Measurements from ENCODE around the gene ERMP1. TPM values are rescaled to one million over a fixed set of nuclear protein-coding genes. Genes with fewer than 3 reads are reported as not detected.

ERMP1 gene
- total RNA-seq, 5 donors from 2014 or later (not counting 1 experiment from before 2014, with no cell fraction given): 12.1 to 23.5 (median 17.7) TPM

DNA sequence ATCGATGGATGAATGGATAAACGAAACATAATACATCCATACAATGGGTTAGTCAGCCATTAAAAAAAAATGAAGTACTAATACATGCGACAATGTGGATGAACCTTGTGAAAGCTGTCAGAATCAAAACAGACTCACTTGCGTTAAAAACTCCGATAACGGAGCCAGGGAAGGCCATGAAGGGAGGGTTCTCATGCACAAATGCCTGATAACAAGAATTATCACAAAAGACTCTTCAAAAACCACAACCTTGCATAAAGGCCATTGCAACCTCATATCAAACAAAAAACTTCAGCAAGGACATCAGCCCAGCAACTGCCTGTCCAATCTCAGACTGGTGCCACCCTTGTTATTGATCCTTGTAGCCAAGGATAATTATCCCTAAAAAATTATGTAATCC lies 13.7 kb downstream of the ERMP1 start:
- Mint-ChIP-seq H3K36me3 (peaks cover 44% of the 10 kb centered on the region), H3K4me3 (no peak overlapping the region), H3K27ac (no peak overlapping the region), H3K27me3 (no peaks in the 10 kb centered on the region), H3K9me3 (no peaks in the 10 kb centered on the region), H3K4me1 (peaks cover 0 to 13% (median 12%) of the 10 kb centered on the region in 3 donors)
- peaks cover 3 to 50% of the 10 kb centered on the region in 2 donors for H3K36me3 ChIP-seq (ENCODE audit: control insufficient read depth in 2 of 2, extremely low read depth in 1 of 2, insufficient read depth in 1 of 2, low read length in 1 of 2)
- no peaks in the 10 kb centered on the region for H3K27me3 ChIP-seq (replicated peaks in 1 of 2; ENCODE audit: control insufficient read depth in 2 of 2, extremely low read depth in 1 of 2, insufficient read depth in 2 of 2, low read length in 1 of 2)
- H3K4me3 ChIP-seq (ENCODE audit: control insufficient read depth in 1 of 2, extremely low read depth in 1 of 2, low read length in 1 of 2): no peak overlapping the region
- ATAC-seq (replicated peaks in 1 of 4) (no peak), DNase-seq (no peak)
- CTCF ChIA-PET: interaction anchor here in 1 of 2 donors (0.7 kb wide), 1 partner anchor 247 kb away, joined by 3 read pairs; no protein-coding TSS in a partner anchor
- H3K9me3 ChIP-seq: no peaks in the 10 kb centered on the region
- H3K4me1 ChIP-seq (ENCODE audit: control insufficient read depth in 1 of 2, extremely low read depth in 1 of 2, insufficient read depth in 2 of 2, low read length in 2 of 2): no peaks in the 10 kb centered on the region
- H3K27ac ChIP-seq (ENCODE audit: low read length): no peak overlapping the region
- WGBS (ENCODE audit: insufficient coverage): 90% methylated on average over 2 of the region's 6 CpGs
- POLR2A ChIA-PET: no interaction called here

DNA sequence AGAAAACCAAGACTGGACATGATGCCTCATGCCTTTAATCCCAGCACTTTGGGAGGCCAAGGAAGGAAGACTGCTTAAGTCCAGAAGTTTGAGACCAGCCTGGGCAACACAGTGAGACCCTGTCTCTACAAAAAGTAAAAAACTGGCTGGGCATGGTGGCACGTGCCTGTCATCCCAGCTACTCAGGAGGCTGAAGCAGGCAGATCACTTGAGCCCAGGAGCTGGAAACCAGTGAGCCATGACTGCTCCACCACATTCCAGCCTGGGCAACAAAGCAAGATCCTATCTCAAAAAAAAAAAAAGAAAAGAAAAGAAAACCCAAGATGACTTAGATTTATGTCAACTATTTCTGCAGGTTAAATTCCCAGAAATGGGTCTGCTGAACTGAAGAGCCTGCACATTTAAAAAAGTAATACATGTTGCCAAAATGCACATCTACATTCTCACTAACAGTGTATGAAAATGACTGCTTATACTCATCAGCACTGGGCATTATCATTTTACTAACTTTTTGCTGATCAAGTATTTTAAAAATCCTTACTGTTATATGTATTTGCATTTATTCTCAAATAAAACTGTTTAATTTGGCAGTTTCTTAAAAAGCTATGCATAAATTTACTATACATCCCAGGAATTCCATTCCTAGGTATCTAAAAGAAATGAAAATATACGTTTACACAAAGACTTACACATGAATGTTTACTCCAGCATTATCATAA lies 14.3 kb downstream of the ERMP1 start:
- H3K4me1 Mint-ChIP-seq: peaks cover 0 to 15% (median 12%) of the 10 kb centered on the region in 3 donors
- Histone ChIP-seq H3K4me3 (ENCODE audit: control insufficient read depth in 1 of 2, extremely low read depth in 1 of 2, low read length in 1 of 2) (no peak overlapping the region), H3K27ac (ENCODE audit: low read length) (no peak overlapping the region), H3K4me1 (ENCODE audit: control insufficient read depth in 1 of 2, extremely low read depth in 1 of 2, insufficient read depth in 2 of 2, low read length in 2 of 2) (no peaks in the 10 kb centered on the region), H3K9me3 (no peaks in the 10 kb centered on the region), H3K36me3 (ENCODE audit: control insufficient read depth in 2 of 2, extremely low read depth in 1 of 2, insufficient read depth in 1 of 2, low read length in 1 of 2) (peaks cover 4 to 48% of the 10 kb centered on the region in 2 donors), H3K27me3 (replicated peaks in 1 of 2; ENCODE audit: control insufficient read depth in 2 of 2, extremely low read depth in 1 of 2, insufficient read depth in 2 of 2, low read length in 1 of 2) (no peaks in the 10 kb centered on the region)
- no peak overlapping the region for H3K4me3 Mint-ChIP-seq
- ATAC-seq (replicated peaks in 1 of 4) (no peak), DNase-seq (no peak)
- no peaks in the 10 kb centered on the region for H3K9me3 Mint-ChIP-seq
- H3K36me3 Mint-ChIP-seq: peaks cover 43% of the 10 kb centered on the region
- ChIA-PET POLR2A (interaction anchor here in 1 of 2 donors (1.0 kb wide), 1 partner anchor 71 kb away, joined by 5 read pairs; no protein-coding TSS in a partner anchor), CTCF (interaction anchor here in 1 of 2 donors (0.7 kb wide), 1 partner anchor 247 kb away, joined by 3 read pairs; no protein-coding TSS in a partner anchor)
- 100% methylated on average over 2 of the region's 2 CpGs for WGBS (ENCODE audit: insufficient coverage)
- H3K27ac Mint-ChIP-seq: no peak overlapping the region
- H3K27me3 Mint-ChIP-seq: no peaks in the 10 kb centered on the region

DNA sequence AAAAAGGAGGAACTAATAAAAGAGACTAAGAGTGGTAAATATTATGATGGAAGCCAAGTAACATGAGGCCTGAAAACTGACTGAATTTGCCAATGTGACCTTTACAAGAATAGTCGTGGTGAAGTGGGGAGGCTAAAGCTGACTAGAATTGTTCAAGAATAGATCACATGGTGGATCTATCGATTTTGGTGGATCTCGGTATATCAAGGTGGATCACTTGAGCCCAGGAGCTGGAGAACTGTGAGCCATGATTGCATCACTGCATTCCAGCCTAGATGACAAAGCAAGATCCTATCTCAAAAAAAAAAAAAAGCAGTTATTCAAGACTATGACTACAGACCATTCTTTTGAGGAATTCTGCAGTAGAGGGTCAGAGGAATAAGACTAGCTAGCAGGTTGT lies 15.1 kb downstream of the ERMP1 start:
- 100% methylated on average over 1 of the region's 3 CpGs for WGBS (ENCODE audit: insufficient coverage)
- H3K27ac ChIP-seq (ENCODE audit: low read length): no peak overlapping the region
- peaks cover 4 to 42% of the 10 kb centered on the region in 2 donors for H3K36me3 ChIP-seq (ENCODE audit: control insufficient read depth in 2 of 2, extremely low read depth in 1 of 2, insufficient read depth in 1 of 2, low read length in 1 of 2)
- Mint-ChIP-seq H3K27me3 (no peaks in the 10 kb centered on the region), H3K27ac (no peak overlapping the region), H3K4me1 (peaks cover 0 to 15% (median 12%) of the 10 kb centered on the region in 3 donors), H3K4me3 (no peak overlapping the region), H3K9me3 (no peaks in the 10 kb centered on the region), H3K36me3 (peaks cover 41% of the 10 kb centered on the region)
- POLR2A ChIA-PET: interaction anchor here in 1 of 2 donors (0.6 to 1.0 kb wide), 3 partner anchors 64 to 168 kb away, joined by 3 to 5 read pairs (median 3); no protein-coding TSS in a partner anchor
- H3K4me3 ChIP-seq (ENCODE audit: control insufficient read depth in 1 of 2, extremely low read depth in 1 of 2, low read length in 1 of 2): no peak overlapping the region
- no peak for ATAC-seq (replicated peaks in 1 of 4)
- CTCF ChIA-PET: interaction anchor here in 1 of 2 donors (0.6 kb wide), 1 partner anchor 632 kb away, joined by 3 read pairs; no protein-coding TSS in a partner anchor
- no peaks in the 10 kb centered on the region for H3K27me3 ChIP-seq (replicated peaks in 1 of 2; ENCODE audit: control insufficient read depth in 2 of 2, extremely low read depth in 1 of 2, insufficient read depth in 2 of 2, low read length in 1 of 2)
- no peaks in the 10 kb centered on the region for H3K4me1 ChIP-seq (ENCODE audit: control insufficient read depth in 1 of 2, extremely low read depth in 1 of 2, insufficient read depth in 2 of 2, low read length in 2 of 2)
- no peaks in the 10 kb centered on the region for H3K9me3 ChIP-seq
- DNase-seq: no peak

DNA sequence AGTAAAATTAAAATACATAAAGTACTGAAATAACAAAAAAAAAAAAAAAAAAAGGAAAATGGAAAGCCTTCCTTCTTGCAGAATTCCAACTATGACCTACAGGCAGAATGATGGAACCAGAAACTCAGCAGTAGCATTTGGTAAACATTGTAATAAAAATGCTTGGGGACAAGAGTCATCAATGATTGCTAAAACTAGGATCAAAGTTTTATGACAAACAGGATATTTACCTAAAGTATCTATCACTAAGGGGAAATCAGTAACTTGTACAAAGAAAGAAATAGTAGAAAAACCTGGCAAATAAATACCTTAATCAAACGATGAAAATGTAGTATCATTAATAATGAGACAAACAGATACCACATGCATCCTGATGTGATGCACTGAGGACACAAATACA lies 17.5 kb downstream of the ERMP1 start:
- Histone ChIP-seq H3K36me3 (ENCODE audit: control insufficient read depth in 2 of 2, extremely low read depth in 1 of 2, insufficient read depth in 1 of 2, low read length in 1 of 2) (peaks cover 4 to 43% of the 10 kb centered on the region in 2 donors), H3K4me1 (ENCODE audit: control insufficient read depth in 1 of 2, extremely low read depth in 1 of 2, insufficient read depth in 2 of 2, low read length in 2 of 2) (no peaks in the 10 kb centered on the region), H3K9me3 (no peaks in the 10 kb centered on the region), H3K27me3 (replicated peaks in 1 of 2; ENCODE audit: control insufficient read depth in 2 of 2, extremely low read depth in 1 of 2, insufficient read depth in 2 of 2, low read length in 1 of 2) (no peaks in the 10 kb centered on the region), H3K4me3 (ENCODE audit: control insufficient read depth in 1 of 2, extremely low read depth in 1 of 2, low read length in 1 of 2) (no peak overlapping the region), H3K27ac (ENCODE audit: low read length) (no peak overlapping the region)
- Mint-ChIP-seq H3K4me1 (peaks cover 0 to 13% (median 8%) of the 10 kb centered on the region in 3 donors), H3K9me3 (no peaks in the 10 kb centered on the region), H3K27me3 (no peaks in the 10 kb centered on the region), H3K27ac (no peak overlapping the region), H3K36me3 (peaks cover 50% of the 10 kb centered on the region), H3K4me3 (no peak overlapping the region)
- ATAC-seq (replicated peaks in 1 of 4): no peak
- WGBS (ENCODE audit: insufficient coverage): no CpG with 5 or more reads among the region's 1 CpG
- ChIA-PET POLR2A (no interaction called here), CTCF (no interaction called here)
- no peak for DNase-seq

DNA sequence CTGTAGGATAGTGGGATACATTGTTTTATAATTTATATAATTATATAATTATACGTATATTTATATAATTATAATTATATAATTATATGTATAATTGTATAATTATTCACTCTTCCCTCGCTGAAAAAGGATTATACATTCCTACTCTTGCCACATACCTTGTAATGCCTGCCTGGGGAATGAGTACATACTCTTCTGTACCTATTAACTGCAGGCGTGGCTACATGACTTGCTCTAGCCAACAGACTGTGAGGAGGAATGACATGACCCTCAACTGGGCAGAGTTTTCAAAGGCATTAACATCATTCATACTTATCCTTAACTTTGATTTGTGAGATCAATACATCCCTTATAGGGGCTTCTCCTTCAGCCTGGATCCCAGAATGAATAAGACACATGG lies 19.1 kb downstream of the ERMP1 start:
- H3K27ac Mint-ChIP-seq: no peak overlapping the region
- no CpG with 5 or more reads among the region's 3 CpGs for WGBS (ENCODE audit: insufficient coverage)
- ChIA-PET CTCF (interaction anchor here in 1 of 2 donors (0.9 kb wide), 1 partner anchor 604 kb away, joined by 3 read pairs; no protein-coding TSS in a partner anchor), POLR2A (no interaction called here)
- Histone ChIP-seq H3K4me3 (ENCODE audit: control insufficient read depth in 1 of 2, extremely low read depth in 1 of 2, low read length in 1 of 2) (no peak overlapping the region), H3K36me3 (ENCODE audit: control insufficient read depth in 2 of 2, extremely low read depth in 1 of 2, insufficient read depth in 1 of 2, low read length in 1 of 2) (peaks cover 4 to 51% of the 10 kb centered on the region in 2 donors), H3K27me3 (replicated peaks in 1 of 2; ENCODE audit: control insufficient read depth in 2 of 2, extremely low read depth in 1 of 2, insufficient read depth in 2 of 2, low read length in 1 of 2) (no peaks in the 10 kb centered on the region), H3K4me1 (ENCODE audit: control insufficient read depth in 1 of 2, extremely low read depth in 1 of 2, insufficient read depth in 2 of 2, low read length in 2 of 2) (no peaks in the 10 kb centered on the region), H3K27ac (ENCODE audit: low read length) (no peak overlapping the region), H3K9me3 (no peaks in the 10 kb centered on the region)
- H3K9me3 Mint-ChIP-seq: no peaks in the 10 kb centered on the region
- DNase-seq (no peak), ATAC-seq (replicated peaks in 1 of 4) (no peak)
- H3K27me3 Mint-ChIP-seq: no peaks in the 10 kb centered on the region
- peaks cover 52% of the 10 kb centered on the region for H3K36me3 Mint-ChIP-seq
- H3K4me3 Mint-ChIP-seq: no peak overlapping the region
- H3K4me1 Mint-ChIP-seq: peaks cover 0 to 11% (median 4%) of the 10 kb centered on the region in 3 donors

DNA sequence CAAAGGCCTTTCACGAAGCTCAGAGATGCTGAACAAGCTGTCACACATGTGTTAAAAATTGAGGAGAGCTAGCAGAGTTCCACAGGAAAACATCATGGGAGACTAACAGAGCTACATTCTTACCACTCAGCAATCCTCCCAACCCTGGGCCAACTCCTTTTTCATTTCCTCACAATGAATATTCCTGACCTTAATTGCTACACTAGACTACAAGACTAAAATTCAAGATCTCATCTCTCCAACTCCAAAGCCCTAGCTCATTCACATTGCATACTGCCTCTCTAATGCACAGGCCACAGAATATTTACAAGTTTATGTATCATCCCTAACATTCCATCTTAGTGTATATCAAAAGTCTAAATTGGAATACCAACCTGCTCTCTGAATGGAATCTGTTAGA lies 21.2 kb downstream of the ERMP1 start:
- no peaks in the 10 kb centered on the region for H3K9me3 Mint-ChIP-seq
- H3K27ac Mint-ChIP-seq: peak overlapping the region in 1 of 2 donors; percentile 22
- Histone ChIP-seq H3K4me3 (ENCODE audit: control insufficient read depth in 1 of 2, extremely low read depth in 1 of 2, low read length in 1 of 2) (no peak overlapping the region), H3K4me1 (ENCODE audit: control insufficient read depth in 1 of 2, extremely low read depth in 1 of 2, insufficient read depth in 2 of 2, low read length in 2 of 2) (no peaks in the 10 kb centered on the region), H3K36me3 (ENCODE audit: control insufficient read depth in 2 of 2, extremely low read depth in 1 of 2, insufficient read depth in 1 of 2, low read length in 1 of 2) (peaks cover 4 to 39% of the 10 kb centered on the region in 2 donors), H3K27ac (ENCODE audit: low read length) (no peak overlapping the region), H3K27me3 (replicated peaks in 1 of 2; ENCODE audit: control insufficient read depth in 2 of 2, extremely low read depth in 1 of 2, insufficient read depth in 2 of 2, low read length in 1 of 2) (no peaks in the 10 kb centered on the region), H3K9me3 (no peaks in the 10 kb centered on the region)
- no CpG with 5 or more reads among the region's 1 CpG for WGBS (ENCODE audit: insufficient coverage)
- no peak for DNase-seq
- no peaks in the 10 kb centered on the region for H3K27me3 Mint-ChIP-seq
- CTCF ChIA-PET: no interaction called here
- H3K4me1 Mint-ChIP-seq: peaks cover 4 to 10% (median 9%) of the 10 kb centered on the region in 3 donors
- peaks cover 52% of the 10 kb centered on the region for H3K36me3 Mint-ChIP-seq
- POLR2A ChIA-PET: interaction anchor here in 1 of 2 donors (0.5 kb wide), 1 partner anchor 20 kb away, joined by 5 read pairs; no protein-coding TSS in a partner anchor
- ATAC-seq (replicated peaks in 1 of 4): no peak
- no peak overlapping the region for H3K4me3 Mint-ChIP-seq

All from T-cell (primary cell).